K562 (cell line): ENCODE measurements around the gene SPATC1L. TPM values are rescaled to one million over a fixed set of nuclear protein-coding genes. Genes with fewer than 3 reads are reported as not detected.

Experiments used
- ATAC-seq: fragments of 200-7000 bp; cut with Tn5 transposase; 3 replicates; pipeline ENCODE4 v1.9.1; 2020; ENCODE audit warnings: moderate library complexity
- BruUV-seq: library from RNA; stranded (reverse); fragments of 400-500 nt; replicated peaks from 2 replicates; lab custom pipeline; 2021; lab: Mats Ljungman, UMichigan
- CTCF ChIA-PET: fragments of 300-600 bp; formaldehyde crosslinking; extraction: SDS; loops from one replicate; lab custom pipeline; 2021; ENCODE audit warnings: low intra/inter-chr PET ratio; lab: Yijun Ruan, JAX
- POLR2A ChIA-PET: fragments of 300-600, 350-650 bp; sonication (Branson Sonifier 250); formaldehyde crosslinking; extraction: SDS; loops from one replicate; lab custom pipeline; 2021; ENCODE audit warnings: antibody characterized with exemption, inconsistent platforms; lab: Yijun Ruan, JAX
- DNase-seq, 4 experiments: peaks; one replicate each; pipeline versions ENCODE4 v3.0.0 to v3.0.0-alpha.2; 2011 to 2018; ENCODE audit warnings: low spot score in 3 of 4, mixed read lengths in 3 of 4; ENCODE audit errors: extremely low read depth in 1 of 4
- FAIRE-seq: peaks from 2 replicates; lab custom pipeline; 2011; peaks lifted over from hg19 to GRCh38; lab: Jason Lieb, UNC
- H2AFZ ChIP-seq: 2 replicates; pipeline ENCODE4 v1.6.0; 2011; ENCODE audit warnings: low read depth, low read length, control low read depth, inconsistent platforms
- H3K27ac ChIP-seq: fragments of 200-600 bp; 3 replicates; pipeline ENCODE4 v1.8.0; 2011; ENCODE audit warnings: low read depth, mild to moderate bottlenecking, control low read depth, inconsistent platforms, low read length, moderate library complexity, mixed read lengths; ENCODE audit errors: extremely low read depth
- H3K27me3 ChIP-seq, 2 experiments: fragments of 300-600 bp in 1 of 2; 2 replicates in 1 of 2; 3 replicates in 1 of 2; pipeline versions ENCODE4 v1.6.0 to v1.8.0; 2011; ENCODE audit warnings: inconsistent platforms in 2 of 2, low read length in 2 of 2, mild to moderate bottlenecking in 1 of 2, mixed read lengths in 1 of 2, moderate library complexity in 1 of 2; ENCODE audit not compliant: control insufficient read depth in 2 of 2, insufficient read depth in 2 of 2
- H3K36me3 ChIP-seq: fragments of 300-600 bp; 3 replicates; pipeline ENCODE4 v1.8.0; 2011; ENCODE audit warnings: mild to moderate bottlenecking, low read length, inconsistent platforms; ENCODE audit not compliant: control insufficient read depth, insufficient read depth
- H3K4me1 ChIP-seq, 2 experiments: fragments of 200-600 bp in 1 of 2; replicated peaks in 1 of 2; 2 replicates in 1 of 2; 3 replicates in 1 of 2; pipeline versions ENCODE4 v1.5.1 to v1.8.0; 2011; ENCODE audit warnings: inconsistent platforms in 2 of 2, low read length in 2 of 2, mild to moderate bottlenecking in 1 of 2, mixed read lengths in 1 of 2, moderate library complexity in 1 of 2; ENCODE audit not compliant: control insufficient read depth in 2 of 2, insufficient read depth in 2 of 2
- H3K4me2 ChIP-seq: 2 replicates; pipeline ENCODE4 v1.6.1; 2011; ENCODE audit warnings: low read length, control low read depth, inconsistent platforms, mixed read lengths; ENCODE audit not compliant: insufficient read depth
- H3K4me3 ChIP-seq: fragments of 200-600 bp; sonication (generic), shearing (Covaris generic); 2 replicates; pipeline ENCODE4 v1.5.1; 2016; ENCODE audit warnings: control low read depth, inconsistent platforms
- H3K79me2 ChIP-seq: fragments of 200-600 bp; 3 replicates; pipeline ENCODE4 v1.8.0; 2011; ENCODE audit warnings: low read length, inconsistent platforms; ENCODE audit not compliant: control insufficient read depth, insufficient read depth
- H3K9ac ChIP-seq, 2 experiments: 2 replicates each; pipeline versions ENCODE4 v1.6.0 to v1.6.1; 2011; ENCODE audit warnings: low read depth in 2 of 2, low read length in 2 of 2, control low read depth in 1 of 2, inconsistent platforms in 1 of 2, mild to moderate bottlenecking in 1 of 2, mixed read lengths in 1 of 2; ENCODE audit not compliant: insufficient read depth in 1 of 2
- H3K9me1 ChIP-seq: one replicate; pipeline ENCODE4 v1.6.0; 2011; ENCODE audit warnings: inconsistent platforms, mild to moderate bottlenecking, low read length, moderate library complexity; ENCODE audit not compliant: control insufficient read depth, insufficient read depth
- H3K9me3 ChIP-seq: replicated peaks from 2 replicates; pipeline ENCODE4 v1.5.1; 2011; ENCODE audit warnings: low read depth, low read length, inconsistent platforms; ENCODE audit not compliant: control insufficient read depth, insufficient read depth
- H4K20me1 ChIP-seq: replicated peaks from 2 replicates; pipeline ENCODE4 v1.6.1; 2011; ENCODE audit warnings: low read length, inconsistent platforms, mixed read lengths; ENCODE audit not compliant: control insufficient read depth, insufficient read depth
- COPS2 ChIP-seq: fragments of 450-650 bp; conservative IDR thresholded peaks from 2 replicates; pipeline ENCODE4 v1.6.1; 2016; ENCODE audit warnings: mild to moderate bottlenecking, moderate library complexity
- FIP1L1 ChIP-seq: fragments of 200-400 bp; formaldehyde crosslinking; IDR thresholded peaks from 2 replicates; pipeline ENCODE4 v1.6.1; 2018; ENCODE audit warnings: mild to moderate bottlenecking, low read depth, low read length; ENCODE audit not compliant: poor library complexity, severe bottlenecking
- KAT7 ChIP-seq: sonication (generic); formaldehyde crosslinking; IDR thresholded peaks from 2 replicates; pipeline ENCODE4 v1.8.0; 2022; ENCODE audit warnings: missing genetic modification reagents, mild to moderate bottlenecking, borderline replicate concordance
- POLR2G ChIP-seq: fragments of 200-400 bp; formaldehyde crosslinking; IDR thresholded peaks from 2 replicates; pipeline ENCODE4 v1.6.1; 2017; ENCODE audit warnings: low read depth, mild to moderate bottlenecking, antibody characterized with exemption, low read length, moderate library complexity
- RBFOX2 ChIP-seq: fragments of 200-400 bp; formaldehyde crosslinking; IDR thresholded peaks from 2 replicates; pipeline ENCODE4 v1.6.1; 2017; ENCODE audit warnings: low read depth, mild to moderate bottlenecking, low read length, moderate library complexity
- SMAD4 ChIP-seq: fragments of 250-450 bp; sonication (Bioruptor Pico); conservative IDR thresholded peaks from 2 replicates; pipeline ENCODE4 v1.8.0; 2021; ENCODE audit warnings: inconsistent platforms, mild to moderate bottlenecking, moderate library complexity
- TRIM28 ChIP-seq: fragments of 450-650 bp; IDR thresholded peaks from 2 replicates; pipeline ENCODE4 v1.6.1; 2017
- ZFX ChIP-seq: sonication (generic); formaldehyde crosslinking; IDR thresholded peaks from 2 replicates; pipeline ENCODE4 v1.8.0; 2022; ENCODE audit warnings: mild to moderate bottlenecking, missing genetic modification reagents, moderate library complexity
- ZNF124 ChIP-seq: sonication (generic); formaldehyde crosslinking; IDR thresholded peaks from 2 replicates; pipeline ENCODE4 v1.8.1; 2022; ENCODE audit warnings: missing genetic modification reagents
- WGBS: fragments of 100-300 bp; shearing (Covaris generic); methylation state at CpG from one replicate; pipeline ENCODE4 v1.1.6; 2016; ENCODE audit warnings: low coverage, mixed read lengths; ENCODE audit not compliant: insufficient coverage; ENCODE audit errors: missing lambda C conversion rate; 5-methylcytosine and 5-hydroxymethylcytosine counted together
- in situ Hi-C: fragments of 300-500 bp; cut with MboI; formaldehyde crosslinking; loops from 4 replicates; pipeline ENCODE4 v1.15.0; 2018; ENCODE audit warnings: inconsistent platforms, mixed read lengths
- intact Hi-C: fragments of 100-400 bp; cut with micrococcal nuclease; formaldehyde crosslinking; loops from 2 replicates; pipeline ENCODE4 v1.14.2; 2022
- polyA plus RNA-seq, 8 experiments: library from polyadenylated mRNA; depleted of rRNA in 4 of 8; stranded (reverse) in 5 of 8; unstranded in 3 of 8; fragments of >200 nt; fragmentation: Nextera tagmentation in 2 of 8; fragmentation: Illumina TruSeq in 1 of 8; extraction: Ambion mirVana in 2 of 8; extraction: Trizol in 1 of 8; gene quantifications; 2 replicates each; pipeline versions ENCODE4 v1.2.1 to v1.2.3, GENCODE V29; 2011 to 2014; ENCODE audit warnings: inconsistent platforms in 1 of 8, missing spikeins in 1 of 8
- total RNA-seq, 7 experiments: library from RNA; depleted of rRNA in 6 of 7; stranded (reverse); fragments of >200 nt in 6 of 7; fragmentation: Illumina TruSeq in 2 of 7; extraction: Trizol in 2 of 7; gene quantifications; 2 replicates each; pipeline versions ENCODE4 v1.2.1 to v1.2.3, GENCODE V29; 2011 to 2021; ENCODE audit warnings: low replicate concordance in 1 of 7
- TF ChIP-seq, protein P1 (sequence below): sonication (generic); formaldehyde crosslinking; IDR thresholded peaks from 2 replicates; pipeline ENCODE4 v1.8.0; 2023; ENCODE audit warnings: missing genetic modification reagents, mild to moderate bottlenecking, borderline replicate concordance
- TF ChIP-seq, protein P2 (sequence below): sonication (generic); formaldehyde crosslinking; IDR thresholded peaks from 2 replicates; pipeline ENCODE4 v1.8.1; 2023; ENCODE audit warnings: mild to moderate bottlenecking, missing genetic modification reagents

The SPATC1L gene
- total and polyA plus RNA-seq, 9 of the 15 experiments (the other 6 are each of a cell fraction or from before 2014, with no cell fraction given), result 0.14 to 121 (median 34.0) TPM; not detected in 1

DNA sequence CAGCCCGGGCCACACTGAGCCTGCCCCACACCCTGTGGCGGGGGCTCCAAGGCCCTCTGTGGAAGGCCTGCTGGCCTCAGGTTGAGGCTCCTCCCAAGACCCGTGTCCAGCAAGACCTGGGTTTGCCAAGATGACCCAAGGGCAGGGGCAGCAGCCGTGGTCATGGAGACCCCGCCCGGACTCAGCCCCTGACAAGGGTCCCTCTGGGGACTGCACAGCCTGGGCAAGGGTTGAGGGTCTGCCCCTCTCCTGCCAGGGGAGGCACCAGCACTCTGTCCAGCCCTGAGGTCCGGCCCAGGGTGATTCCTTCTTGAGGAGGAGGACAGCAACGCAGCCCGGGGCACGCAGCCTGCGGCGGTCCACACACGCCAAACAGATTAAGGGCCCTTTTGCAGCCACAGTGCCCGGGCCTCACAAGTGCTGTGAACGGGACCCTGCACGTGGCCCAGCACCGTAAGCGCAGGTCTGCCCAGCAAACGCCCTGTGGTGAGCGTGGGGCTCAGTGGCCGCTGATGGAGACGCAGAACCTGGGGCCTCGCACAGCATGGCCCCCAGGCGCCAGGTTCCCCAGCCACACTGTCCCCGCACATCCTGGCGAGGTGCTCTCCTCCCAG is 3.4 kb downstream of the SPATC1L start:
- Histone ChIP-seq H3K4me2 (peak overlapping the region; percentile 76), H3K36me3 (peaks cover 30% of the 10 kb centered on the region; the same call in 1 of the 3 replicates), H3K79me2 (peaks cover 75% of the 10 kb centered on the region), H3K27ac (peak overlapping the region; percentile 60; the same call in 2 of the 3 replicates), H3K4me1 (peaks cover 41 to 63% of the 10 kb centered on the region in 2 experiments), H3K9me3 (no peaks in the 10 kb centered on the region), H3K4me3 (no peak overlapping the region), H3K27me3 (no peaks in the 10 kb centered on the region), H2AFZ (no peak overlapping the region; the same call in 1 of the 2 replicates), H3K9me1 (peaks cover 5% of the 10 kb centered on the region), H4K20me1 (no peaks in the 10 kb centered on the region), H3K9ac (peak overlapping the region; percentile 54 to 87; a peak in 3 of 4 replicates)
- ATAC-seq (peak; percentile 1; the same call in 1 of the 3 replicates), FAIRE-seq (no peak), DNase-seq (no peak)
- in situ Hi-C loops (no loop called here), intact Hi-C loops (no loop called here)
- POLR2A ChIA-PET, result interaction anchor here (1.8 kb wide), 1 partner anchor 8 kb away, joined by 5 read pairs; no protein-coding TSS in a partner anchor
- no TSS peak for BruUV-seq
- peak; percentile 54 for TF ChIP-seq RBFOX2
- peak; percentile 46; the same call in 1 of the 2 replicates for TF ChIP-seq POLR2G
- TF ChIP-seq FIP1L1, result peak; percentile 18
- TF ChIP-seq KAT7, result no peak
- 0 out of 2 replicates have a peak, but pooled peaks have one; percentile 56 for TF ChIP-seq ZNF124
- no peak for TF ChIP-seq TRIM28
- TF ChIP-seq, protein P1, sequence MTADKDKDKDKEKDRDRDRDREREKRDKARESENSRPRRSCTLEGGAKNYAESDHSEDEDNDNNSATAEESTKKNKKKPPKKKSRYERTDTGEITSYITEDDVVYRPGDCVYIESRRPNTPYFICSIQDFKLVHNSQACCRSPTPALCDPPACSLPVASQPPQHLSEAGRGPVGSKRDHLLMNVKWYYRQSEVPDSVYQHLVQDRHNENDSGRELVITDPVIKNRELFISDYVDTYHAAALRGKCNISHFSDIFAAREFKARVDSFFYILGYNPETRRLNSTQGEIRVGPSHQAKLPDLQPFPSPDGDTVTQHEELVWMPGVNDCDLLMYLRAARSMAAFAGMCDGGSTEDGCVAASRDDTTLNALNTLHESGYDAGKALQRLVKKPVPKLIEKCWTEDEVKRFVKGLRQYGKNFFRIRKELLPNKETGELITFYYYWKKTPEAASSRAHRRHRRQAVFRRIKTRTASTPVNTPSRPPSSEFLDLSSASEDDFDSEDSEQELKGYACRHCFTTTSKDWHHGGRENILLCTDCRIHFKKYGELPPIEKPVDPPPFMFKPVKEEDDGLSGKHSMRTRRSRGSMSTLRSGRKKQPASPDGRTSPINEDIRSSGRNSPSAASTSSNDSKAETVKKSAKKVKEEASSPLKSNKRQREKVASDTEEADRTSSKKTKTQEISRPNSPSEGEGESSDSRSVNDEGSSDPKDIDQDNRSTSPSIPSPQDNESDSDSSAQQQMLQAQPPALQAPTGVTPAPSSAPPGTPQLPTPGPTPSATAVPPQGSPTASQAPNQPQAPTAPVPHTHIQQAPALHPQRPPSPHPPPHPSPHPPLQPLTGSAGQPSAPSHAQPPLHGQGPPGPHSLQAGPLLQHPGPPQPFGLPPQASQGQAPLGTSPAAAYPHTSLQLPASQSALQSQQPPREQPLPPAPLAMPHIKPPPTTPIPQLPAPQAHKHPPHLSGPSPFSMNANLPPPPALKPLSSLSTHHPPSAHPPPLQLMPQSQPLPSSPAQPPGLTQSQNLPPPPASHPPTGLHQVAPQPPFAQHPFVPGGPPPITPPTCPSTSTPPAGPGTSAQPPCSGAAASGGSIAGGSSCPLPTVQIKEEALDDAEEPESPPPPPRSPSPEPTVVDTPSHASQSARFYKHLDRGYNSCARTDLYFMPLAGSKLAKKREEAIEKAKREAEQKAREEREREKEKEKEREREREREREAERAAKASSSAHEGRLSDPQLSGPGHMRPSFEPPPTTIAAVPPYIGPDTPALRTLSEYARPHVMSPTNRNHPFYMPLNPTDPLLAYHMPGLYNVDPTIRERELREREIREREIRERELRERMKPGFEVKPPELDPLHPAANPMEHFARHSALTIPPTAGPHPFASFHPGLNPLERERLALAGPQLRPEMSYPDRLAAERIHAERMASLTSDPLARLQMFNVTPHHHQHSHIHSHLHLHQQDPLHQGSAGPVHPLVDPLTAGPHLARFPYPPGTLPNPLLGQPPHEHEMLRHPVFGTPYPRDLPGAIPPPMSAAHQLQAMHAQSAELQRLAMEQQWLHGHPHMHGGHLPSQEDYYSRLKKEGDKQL (CRISPR knock-in tag), result peak; percentile 79; the same call in 1 of the 2 replicates
- no peak for TF ChIP-seq SMAD4 (CRISPR knock-in tag)
- peak; percentile 6; the same call in 1 of the 2 replicates for TF ChIP-seq ZFX (CRISPR knock-in tag)
- TF ChIP-seq, protein P2, sequence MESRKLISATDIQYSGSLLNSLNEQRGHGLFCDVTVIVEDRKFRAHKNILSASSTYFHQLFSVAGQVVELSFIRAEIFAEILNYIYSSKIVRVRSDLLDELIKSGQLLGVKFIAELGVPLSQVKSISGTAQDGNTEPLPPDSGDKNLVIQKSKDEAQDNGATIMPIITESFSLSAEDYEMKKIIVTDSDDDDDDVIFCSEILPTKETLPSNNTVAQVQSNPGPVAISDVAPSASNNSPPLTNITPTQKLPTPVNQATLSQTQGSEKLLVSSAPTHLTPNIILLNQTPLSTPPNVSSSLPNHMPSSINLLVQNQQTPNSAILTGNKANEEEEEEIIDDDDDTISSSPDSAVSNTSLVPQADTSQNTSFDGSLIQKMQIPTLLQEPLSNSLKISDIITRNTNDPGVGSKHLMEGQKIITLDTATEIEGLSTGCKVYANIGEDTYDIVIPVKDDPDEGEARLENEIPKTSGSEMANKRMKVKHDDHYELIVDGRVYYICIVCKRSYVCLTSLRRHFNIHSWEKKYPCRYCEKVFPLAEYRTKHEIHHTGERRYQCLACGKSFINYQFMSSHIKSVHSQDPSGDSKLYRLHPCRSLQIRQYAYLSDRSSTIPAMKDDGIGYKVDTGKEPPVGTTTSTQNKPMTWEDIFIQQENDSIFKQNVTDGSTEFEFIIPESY, result peak; percentile 74; the same call in 1 of the 2 replicates
- no peak for TF ChIP-seq COPS2
- CTCF ChIA-PET, result no interaction called here
- 84% methylated on average over 20 of the region's 26 CpGs for WGBS
